GM21423 (cell line): ENCODE measurements around the gene LPO.
A peak's percentile ranks its signal among the peaks of the same experiment; 100 is the strongest.

Source experiments
- ATAC-seq: cut with Tn5 transposase; IDR thresholded peaks from one replicate; pipeline ENCODE4 v1.9.1; 2021; ENCODE audit warnings: mild to moderate bottlenecking, moderate library complexity; ENCODE audit not compliant: unreplicated experiment

The LPO gene

DNA sequence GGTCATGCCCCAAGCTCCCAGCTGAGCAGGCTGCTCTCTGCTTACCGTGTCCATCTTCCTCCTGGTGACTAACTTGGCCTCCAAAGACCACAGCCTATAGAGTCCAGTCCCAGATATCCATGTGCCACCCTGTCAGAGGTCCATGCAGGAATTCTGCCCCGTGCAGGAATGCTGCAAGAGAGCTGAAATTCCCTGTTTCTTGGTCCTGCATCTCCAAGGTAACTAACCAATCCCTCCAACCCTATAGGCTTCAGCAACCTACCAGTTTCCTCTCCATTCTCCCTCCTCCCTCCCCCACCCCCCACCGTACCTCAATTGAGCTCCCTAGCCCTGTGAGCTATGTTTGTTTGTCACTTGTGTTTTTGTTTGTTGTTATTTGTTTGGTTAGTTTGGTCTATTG is 9.7 kb upstream of the LPO start:
- no peak for ATAC-seq

DNA sequence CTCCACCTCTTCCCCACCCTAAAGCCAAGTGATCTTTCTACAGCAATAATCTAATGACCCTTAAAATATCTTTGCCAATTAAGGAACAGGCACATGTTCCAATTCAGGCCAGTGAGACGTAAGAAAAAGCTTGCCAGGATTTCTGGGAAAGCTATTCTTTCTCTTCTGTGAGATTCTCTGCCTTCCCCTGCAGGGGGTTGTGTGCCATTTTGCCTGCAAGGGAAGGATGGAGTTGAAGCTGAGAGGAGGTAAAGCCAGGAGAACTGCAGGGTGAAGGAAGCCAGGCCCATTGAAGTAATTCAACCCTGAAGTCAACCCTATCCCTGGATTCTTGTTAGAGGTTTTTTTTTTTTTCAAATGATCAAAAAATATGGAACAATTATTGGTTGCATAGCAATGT is 9.0 kb upstream of the LPO start:
- ATAC-seq = no peak

DNA sequence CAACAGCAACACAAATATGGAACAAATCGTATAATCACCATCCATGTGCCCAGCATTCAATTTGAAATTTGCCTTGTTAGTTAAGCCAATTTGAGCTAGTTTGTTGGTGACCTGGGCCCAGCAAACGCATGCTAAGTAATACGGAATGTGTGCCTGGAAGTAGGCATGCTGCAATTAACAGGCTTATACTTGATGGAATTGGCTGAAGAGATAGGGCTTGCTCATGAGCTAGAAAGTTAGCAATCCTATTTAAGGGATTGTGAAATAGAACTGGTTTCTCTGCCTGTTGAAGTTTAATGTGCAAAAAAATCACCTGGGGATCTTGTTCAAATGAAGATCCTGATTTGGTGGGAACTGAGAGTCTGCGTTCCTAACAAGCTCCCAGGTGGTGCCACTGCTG is 8.5 kb upstream of the LPO start:
- no peak for ATAC-seq

DNA sequence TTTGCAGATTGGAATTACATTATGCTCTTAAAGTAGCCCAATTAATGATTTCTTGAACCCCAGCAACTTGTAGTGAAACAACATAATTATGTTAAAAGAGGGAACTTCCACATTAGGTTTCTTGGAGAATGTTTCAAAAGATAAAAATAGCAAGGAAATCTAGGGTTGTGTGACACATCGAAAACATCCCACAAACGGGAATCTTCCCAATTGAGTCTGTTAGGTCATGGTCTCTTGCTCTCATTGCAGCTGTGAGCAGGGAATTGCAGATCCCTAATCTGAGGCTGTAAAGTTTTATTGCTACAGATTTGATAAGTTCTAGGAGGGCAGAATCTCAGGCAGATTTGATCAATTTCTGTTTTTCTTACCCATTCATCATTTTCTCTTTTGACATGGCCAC is 6.7 kb upstream of the LPO start:
- ATAC-seq = no peak

DNA sequence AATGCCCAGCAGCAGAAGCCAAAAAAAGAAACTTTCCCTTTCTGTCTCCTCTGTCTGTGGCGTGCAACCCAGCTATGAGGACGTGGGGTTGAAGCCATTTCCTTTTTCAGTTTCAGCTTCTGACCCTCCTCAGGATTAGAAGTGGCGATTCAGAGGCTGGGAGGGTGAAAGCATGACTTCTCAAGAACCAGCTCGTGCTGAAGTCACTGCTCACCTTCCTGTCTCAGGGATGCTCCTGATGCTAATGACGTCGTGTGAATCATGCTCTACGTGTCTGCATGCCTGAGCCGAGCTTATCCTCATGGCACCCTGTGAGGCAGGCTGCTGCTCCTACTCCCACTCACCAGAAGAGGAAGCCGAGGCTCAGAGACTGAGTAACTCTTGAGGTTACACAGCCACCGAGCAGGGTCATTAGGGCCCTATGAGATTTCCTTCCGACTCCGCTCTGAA is 5.7 kb upstream of the LPO start:
- ATAC-seq = peak; percentile 79

DNA sequence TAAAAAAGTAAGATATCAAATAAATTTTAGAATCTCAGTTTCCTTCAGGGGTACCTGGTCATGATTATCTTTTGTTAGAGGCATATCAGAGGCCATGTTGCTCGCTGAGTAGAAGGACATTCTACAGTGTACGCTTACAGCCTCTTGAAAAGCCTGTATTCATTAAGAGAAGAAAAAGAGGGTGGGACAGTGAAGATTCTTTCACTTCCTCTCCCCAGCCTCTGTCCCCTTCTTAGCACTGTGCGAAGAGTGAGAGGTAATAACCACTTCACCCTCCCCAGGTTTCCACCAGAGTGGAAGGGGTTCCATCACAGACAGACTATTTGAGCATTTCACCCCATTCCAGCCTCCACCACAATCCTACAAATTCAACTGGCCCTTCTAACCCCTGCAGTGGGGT is 4.8 kb upstream of the LPO start:
- ATAC-seq = peak; percentile 54

DNA sequence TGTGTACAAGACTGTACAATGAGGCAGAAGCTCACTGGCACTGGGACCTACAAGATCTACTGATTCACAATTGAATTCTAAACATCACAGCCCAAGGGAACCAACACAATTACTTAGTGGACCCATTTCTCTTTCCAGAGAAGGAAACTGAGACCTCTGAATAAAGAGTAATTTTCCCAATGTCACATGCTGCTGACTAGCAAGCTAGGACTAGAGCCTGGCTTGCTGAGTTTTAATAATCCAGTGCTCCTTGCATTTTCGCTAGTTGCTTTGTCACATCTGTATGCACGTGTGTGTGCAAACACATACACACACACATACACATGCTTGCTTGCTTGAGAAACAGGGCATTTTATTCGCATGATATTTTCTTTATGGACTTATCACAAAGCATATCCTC is 3.9 kb upstream of the LPO start:
- ATAC-seq = no peak

DNA sequence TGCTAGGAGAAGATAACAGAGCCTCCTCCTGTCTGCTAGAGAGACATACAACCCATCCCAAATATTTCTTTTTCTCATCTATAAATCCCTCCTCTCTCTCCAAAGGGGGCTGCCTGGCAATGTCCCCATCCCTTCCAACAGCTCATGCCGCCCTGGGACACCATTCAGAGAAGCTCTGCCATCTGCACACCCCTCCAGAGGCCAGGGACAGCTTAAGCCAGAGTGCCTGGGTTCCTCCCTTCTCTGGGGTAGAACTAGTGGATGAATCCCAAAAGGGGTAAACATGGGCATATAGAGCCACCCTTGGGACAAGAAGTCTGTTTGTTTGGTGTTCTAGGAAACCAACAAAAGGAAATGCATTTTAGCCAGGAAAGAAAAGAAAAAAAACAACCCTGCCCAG is 2.6 kb upstream of the LPO start:
- ATAC-seq = no peak

DNA sequence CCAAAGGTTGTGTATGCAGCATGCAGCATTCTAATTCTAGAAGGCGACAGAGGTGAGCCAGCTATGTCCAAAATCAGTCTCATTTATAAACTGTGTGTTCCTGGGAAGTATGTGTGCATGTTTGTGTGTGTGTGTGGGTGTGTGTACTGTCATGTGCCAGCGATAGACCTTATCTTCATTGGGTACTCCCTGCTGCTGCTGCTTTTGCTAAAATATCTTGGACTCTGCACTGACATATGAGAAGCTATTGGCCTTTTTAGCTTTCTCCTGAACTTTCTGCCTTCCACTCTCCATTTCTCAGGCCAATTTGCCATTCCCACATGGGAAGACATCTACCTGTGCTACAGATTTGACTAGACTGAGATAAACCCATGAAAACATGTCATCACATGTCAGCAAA is 2.0 kb upstream of the LPO start:
- ATAC-seq = no peak

DNA sequence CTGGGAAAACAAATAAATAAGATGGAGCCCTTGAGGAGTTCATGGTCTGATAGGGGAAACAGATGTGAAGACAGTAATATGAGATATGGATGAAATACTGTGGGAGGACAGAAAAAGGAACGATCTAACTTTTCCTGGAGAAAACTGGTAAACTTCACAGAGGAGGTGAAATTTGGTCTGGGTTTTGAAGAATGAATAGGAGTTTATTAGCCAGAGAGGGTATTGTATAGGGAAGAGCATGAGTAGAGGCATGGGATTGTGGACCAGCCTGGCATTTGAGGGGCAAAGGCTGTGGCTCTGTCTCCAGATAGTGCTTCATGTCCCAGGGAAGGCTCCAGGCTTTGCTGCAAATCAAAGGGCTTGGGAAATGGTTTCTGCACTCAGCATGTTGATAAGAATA is 1.6 kb downstream of the LPO start:
- ATAC-seq = no peak

DNA sequence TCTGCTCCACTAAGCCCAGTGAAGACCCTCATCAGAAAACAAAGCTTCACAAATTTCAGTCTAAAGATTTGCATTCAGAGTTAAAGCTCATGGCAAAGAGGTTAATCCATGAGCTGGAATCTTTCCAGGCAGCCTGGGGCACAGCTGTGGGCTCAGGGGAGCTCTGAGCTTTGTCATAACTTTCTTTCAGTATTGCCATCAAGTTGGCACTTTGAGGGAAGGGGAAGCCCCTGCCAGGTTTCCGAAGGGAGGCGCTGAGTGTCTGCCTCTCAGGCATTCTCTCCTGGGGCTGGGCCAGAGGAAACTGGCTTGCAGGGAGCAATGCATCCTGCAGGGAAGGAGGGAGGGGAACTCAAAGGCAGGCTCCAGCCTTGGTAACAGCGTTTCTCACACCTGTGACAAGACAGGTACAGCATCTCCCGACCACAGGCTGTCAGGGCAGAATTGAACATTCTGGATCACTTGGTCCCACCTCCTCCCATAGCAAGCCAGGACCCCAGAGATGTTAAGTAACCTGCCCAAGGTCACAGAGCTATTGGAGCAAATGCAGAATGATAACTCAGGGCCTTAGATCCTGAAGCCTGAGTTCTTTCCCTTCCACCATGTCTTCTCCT is 3.9 kb downstream of the LPO start:
- no peak for ATAC-seq

DNA sequence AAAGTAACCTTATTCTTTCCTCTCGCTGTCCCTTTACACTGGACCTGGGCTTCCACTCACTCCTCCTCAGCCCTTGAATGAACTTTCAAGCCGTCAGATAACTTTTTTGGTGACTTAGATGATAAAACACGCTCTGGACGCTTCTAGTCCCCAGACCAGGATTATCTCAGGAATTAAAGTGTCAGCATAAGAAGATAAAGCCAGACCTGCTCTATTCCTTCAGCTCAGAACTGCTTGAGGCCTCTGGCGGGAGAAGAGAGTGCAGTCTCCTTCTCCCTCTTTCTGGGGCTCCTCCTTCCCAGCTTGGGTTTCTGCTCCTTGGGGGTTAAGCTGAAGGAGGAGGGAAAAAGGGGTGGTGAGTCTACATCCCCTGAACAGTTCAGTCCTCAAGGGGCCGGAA is 6.6 kb downstream of the LPO start:
- ATAC-seq = no peak

DNA sequence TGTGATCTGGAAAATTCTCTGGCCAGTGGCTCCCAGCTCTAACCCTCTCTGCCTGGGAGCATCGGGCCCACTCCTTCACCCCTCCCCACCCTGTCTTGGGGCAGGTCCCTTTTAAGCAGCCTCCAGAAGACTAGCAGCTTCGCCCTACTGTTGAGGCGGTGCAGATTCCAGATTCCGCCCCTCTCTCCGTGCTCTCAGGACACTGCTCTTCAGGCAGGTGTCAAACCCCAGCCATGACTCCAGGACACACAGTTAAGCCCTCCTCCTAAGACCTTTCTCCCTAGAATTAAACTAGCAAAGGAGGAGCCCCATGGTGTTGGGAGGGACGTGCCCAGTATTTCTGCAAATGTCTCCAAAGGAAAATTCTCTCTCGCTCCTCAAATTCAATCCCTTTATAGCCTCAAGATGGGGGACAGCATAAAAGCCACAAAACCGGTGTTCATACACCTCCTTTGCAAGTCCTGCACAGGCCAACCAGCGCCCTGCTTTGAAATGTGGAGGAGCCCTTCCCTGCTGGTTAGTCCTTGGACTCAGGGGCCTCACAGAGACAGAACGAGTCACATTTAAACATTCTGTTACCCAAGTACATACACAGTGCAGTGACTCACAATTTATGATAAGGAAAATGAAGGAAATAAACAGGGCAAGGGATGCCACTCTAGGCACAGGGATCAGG is 7.2 kb downstream of the LPO start:
- ATAC-seq = no peak

DNA sequence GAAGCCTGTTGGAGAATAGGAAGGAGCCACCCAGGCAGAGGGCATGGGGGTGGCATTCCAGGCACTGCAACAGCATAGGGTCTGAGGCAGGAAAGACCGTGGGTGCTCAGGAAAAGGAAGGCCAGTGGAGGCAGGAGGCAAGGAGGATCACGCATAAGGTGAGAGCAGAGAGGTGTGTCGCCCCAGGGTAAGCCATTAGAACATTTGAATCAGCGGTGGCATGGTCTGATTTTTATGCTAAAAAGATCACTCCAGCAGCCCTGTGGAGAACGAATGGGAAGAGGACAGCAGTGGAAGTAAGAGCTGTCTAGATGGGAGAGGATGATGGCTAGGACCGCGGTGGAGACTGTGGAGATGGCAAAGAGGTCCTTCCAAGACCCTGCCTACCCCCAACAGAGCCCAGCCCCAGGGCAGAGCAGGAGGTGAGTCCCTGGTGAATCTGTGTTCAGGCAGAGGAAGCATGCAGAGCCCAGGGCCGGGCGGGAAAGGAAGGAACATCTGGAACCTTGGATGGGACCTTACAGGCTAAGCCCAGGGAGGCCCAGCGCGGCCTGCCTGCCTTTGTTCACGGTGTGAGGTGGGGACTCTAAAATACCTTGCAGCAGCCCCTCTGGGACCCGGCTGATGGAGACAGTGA is 7.8 kb downstream of the LPO start:
- no peak for ATAC-seq

DNA sequence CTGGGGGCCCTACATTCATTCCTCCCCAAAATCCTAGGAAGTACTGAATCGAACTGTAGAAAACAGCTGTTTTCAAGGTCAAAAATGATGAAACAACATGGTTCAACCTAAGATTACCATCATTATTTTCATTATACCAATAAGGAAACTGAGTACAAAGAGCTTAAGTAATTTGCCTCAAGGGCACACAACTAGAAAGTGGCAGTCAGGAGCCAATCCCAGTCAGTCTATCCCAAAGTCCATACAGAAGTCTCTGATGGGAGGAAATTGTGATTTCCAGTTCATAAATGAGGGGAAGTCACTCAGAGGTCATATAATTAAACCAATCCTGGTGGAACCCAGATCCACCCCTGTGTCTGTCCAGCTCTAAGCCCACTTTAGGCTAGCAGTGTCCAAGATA is 8.4 kb downstream of the LPO start:
- no peak for ATAC-seq

DNA sequence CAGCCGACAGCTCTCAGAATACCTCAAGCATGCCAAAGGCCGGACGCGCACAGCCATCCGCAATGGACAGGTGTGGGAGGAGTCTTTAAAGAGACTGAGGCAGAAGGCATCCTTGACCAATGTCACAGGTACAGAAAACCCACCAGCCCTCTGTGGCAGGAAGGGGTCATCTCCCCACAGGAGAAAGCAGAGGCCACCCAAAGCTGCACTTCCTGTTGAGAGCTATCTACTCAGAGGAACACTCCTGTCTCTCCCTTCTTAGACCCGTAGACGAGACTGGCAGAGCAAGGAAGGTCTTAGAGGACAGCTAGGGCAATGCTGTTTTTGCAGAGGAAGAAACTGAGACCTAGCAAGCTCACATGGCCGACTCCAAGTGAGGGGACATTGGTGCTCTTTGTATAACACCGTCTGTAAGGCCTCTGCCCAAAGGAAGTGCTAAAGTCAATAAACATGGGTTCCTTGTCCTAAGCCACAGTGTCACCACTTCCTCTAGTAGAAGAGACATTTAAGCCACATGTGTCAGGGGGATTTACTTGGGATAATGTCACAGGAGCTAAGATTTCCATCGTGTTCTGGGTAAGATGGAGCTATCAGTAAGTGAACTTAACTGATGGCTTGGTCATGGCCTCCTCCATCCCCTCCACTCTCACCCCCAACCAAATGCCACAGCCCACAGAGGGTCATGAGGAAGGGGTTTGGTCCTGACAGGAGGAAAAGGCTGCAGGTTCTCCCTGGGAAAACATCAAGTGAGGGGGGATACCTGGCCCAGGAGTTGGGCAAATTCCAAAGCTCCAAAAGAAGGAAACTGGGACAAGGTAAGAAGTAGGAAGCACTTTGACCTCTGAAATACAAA is 9.4 kb downstream of the LPO start:
- no peak for ATAC-seq

DNA sequence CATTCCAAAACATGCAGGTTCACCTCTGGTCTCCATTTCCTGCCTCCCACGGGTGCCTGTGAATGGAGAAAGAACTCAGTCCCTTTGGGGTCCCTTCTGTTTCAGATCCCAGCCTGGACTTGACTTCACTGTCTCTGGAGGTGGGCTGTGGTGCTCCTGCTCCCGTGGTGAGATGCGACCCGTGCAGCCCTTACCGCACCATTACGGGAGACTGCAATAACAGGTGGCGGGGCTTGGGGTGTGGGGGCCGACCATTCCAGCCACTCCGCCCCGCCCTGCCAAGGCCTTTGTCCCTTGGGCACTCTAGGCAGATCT is 10.5 kb downstream of the LPO start:
- no peak for ATAC-seq

DNA sequence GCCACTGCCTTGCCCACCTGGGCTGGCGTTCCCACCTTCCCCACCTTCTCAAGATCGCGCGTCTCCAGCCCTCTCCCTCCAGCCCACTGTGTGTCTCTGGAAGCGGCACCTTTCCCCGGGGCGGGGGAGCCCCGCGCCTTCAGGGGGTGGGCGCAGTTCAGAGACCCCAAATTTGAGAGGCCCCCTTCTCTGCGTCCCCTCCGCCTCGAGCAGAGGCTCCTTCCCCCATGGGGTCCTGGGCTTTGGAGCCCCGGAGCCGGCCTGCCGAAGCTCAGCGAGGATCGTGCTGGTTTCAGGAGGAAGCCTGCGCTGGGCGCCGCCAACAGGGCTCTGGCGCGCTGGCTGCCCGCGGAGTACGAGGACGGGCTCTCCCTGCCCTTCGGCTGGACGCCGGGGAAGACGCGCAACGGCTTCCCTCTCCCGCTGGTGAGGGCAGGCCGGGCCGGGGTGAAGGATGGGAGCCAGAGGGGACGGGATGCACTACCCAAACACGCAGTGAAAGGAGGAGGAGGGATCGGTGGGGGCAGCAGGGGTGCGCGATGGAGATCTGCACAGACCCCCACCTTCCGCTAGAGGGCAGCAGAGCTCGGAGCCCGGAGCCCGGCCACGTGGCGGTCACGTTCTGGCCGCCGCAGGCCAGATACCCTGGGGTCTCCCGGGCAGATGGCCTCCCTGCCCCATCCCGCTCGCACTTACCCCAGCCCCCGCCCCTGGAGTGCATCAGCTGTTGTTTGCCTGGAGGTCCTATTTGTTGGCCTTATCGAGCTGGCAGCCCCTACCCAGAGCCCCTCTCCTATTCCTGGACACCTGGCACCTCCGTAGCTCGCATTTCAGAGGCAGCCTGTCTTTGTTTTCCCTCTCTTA is 11.1 kb downstream of the LPO start:
- ATAC-seq = peak; percentile 74

DNA sequence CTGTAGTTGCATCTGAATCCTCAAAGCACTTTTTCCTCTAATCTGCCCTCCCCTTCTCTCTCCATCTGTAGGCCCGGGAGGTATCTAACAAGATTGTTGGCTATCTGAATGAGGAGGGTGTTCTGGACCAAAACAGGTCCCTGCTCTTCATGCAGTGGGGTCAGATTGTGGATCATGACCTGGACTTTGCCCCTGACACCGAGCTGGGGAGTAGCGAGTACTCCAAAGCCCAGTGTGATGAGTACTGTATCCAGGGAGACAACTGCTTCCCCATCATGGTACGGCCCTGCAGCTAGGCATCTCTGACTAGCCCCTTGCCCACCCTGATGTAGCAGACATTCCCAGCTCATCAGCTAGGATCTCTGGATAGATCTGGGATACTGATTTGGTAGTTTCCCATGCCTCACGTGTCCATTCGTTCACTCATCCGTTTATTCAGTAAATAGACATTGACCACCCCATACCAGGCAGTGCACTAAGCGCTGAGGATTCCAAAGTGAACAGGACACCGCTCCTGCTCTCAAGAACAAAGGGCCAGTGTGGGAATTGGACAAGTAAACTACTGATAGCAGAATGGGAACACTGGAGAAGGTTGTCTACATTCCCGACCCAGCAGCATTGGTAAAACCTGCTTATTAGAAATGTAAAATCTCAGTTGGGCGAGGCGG is 12.1 kb downstream of the LPO start:
- no peak for ATAC-seq

DNA sequence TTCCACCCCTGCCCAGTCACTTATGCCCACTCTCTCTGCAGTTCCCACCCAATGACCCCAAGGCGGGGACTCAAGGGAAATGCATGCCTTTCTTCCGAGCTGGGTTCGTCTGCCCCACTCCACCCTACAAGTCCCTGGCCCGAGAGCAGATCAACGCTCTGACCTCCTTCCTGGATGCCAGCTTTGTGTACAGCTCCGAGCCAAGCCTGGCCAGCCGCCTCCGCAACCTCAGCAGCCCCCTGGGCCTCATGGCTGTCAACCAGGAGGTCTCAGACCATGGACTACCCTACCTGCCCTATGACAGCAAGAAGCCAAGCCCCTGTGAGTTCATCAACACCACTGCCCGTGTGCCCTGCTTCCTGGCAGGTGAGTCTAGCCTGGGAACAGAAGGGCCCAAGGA is 13.8 kb downstream of the LPO start:
- no peak for ATAC-seq
